Ammon's horn (tissue), 1 donor: ENCODE data around the gene IL17B.

Experiments used
- DNase-seq: peaks from one replicate; pipeline ENCODE4 v3.0.0-alpha.2; 2016; ENCODE audit warnings: low spot score

IL17B gene, protein sequence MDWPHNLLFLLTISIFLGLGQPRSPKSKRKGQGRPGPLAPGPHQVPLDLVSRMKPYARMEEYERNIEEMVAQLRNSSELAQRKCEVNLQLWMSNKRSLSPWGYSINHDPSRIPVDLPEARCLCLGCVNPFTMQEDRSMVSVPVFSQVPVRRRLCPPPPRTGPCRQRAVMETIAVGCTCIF

DNA sequence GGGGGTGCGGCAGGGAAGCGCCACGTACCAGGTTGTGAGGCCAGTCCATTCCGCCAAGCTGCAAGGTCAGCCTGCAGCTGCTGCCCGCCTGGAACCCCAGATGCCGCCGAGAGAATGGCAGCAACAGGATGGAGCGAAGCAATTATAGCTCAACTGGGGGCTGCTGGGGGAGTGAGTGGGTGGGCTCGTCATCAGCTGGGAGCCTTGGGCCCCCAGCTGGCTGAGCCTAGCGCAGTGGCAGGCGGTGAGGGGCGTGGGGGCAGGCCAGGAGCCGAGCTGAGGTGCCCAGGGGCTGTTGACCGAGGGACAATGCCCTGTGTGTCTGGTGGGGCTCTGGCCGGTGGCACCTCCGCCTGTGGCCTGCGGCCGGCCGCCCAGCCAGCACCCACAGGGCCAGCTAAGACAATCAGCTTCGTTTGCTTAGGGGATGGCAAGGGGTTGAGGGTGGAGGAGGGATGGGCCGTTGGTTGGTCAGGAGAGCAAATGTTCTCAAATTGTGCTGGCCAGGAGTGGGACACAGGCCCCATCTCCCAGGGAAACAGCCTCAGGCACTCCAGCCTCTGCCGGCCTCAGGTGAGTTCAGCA lies at the start of gene IL17B:
Gene IL17B (minus strand): TSS at position 116 of the 585 bp plus-strand sequence. CDS start 67 bp downstream, at position 49.
- no peak for DNase-seq

DNA sequence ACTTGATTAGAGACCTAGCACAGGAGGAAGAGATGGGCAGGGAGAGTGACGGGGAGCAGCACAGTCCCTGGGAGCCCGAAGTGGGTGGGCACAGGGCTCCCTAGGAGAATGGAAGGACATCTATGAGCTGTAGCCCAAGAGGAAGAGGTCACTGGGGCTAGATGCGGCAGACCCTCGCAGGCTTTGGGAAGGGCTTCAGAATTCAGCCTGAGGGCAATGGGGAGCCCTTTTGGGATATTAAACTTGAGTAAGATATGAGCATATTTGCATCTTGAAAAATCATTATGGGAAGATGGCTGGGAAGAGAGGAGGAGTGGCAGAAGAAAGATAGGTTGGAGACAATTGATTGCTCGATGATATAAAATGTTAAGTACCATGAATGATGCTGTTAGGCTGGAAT lies 48.9 kb upstream of the IL17B start:
- DNase-seq = no peak

DNA sequence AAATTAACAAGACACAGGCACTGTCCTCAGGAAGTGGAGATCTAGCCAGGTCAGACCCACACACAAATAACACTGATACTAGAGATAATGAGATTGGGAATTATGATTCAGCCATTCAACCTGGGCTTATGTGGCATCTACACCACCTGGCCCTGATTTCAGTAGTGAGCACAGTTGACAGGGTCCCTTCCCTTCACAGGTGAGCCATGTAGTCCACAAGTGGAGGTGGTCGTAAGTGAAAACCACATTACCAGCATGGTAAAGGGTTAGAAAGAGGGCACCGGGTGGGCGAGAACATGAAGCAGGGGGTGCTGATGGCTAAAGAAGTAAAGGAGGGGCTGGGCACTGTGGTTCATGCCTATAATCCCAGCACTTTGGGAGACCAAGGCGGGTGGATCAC lies 48.3 kb upstream of the IL17B start:
- no peak for DNase-seq

DNA sequence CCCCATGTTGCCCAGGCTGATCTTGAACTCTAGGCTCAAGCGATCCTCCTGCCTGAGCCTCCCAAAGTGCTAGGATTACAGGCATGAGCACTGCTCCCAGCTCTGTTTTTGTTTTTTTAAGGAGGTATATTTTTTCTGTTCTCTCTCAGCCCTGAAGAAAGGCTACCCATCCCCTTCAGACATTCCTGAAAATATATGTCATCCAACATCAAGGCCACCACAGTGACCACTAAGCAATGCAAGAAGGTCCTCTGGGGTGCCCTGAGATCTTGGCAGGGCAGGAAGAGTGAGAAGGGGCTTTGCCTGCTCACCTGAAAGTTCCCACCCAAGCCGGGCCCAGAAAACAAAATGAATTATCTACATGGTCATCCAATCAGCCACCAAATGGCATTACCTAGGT lies 47.8 kb upstream of the IL17B start:
- DNase-seq = no peak

DNA sequence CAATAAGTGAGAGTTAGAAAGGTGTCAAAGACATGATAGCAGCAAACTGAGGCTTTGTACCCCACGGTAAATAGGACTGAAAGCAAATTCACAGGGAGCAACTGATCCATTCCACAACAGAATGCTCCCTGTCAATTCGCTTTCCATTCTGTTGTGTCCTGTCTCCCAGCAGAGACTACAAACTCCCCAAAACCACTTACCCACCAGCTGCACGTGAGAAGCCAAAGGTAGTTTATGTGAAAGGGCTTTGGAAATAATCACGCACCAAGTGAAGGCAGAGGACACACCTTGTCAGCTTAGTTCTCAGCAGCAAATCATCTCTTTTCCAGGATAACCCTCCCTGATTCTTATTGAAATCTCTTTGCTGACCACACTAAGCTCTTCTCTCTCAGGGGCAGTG lies 46.6 kb upstream of the IL17B start:
- no peak for DNase-seq

DNA sequence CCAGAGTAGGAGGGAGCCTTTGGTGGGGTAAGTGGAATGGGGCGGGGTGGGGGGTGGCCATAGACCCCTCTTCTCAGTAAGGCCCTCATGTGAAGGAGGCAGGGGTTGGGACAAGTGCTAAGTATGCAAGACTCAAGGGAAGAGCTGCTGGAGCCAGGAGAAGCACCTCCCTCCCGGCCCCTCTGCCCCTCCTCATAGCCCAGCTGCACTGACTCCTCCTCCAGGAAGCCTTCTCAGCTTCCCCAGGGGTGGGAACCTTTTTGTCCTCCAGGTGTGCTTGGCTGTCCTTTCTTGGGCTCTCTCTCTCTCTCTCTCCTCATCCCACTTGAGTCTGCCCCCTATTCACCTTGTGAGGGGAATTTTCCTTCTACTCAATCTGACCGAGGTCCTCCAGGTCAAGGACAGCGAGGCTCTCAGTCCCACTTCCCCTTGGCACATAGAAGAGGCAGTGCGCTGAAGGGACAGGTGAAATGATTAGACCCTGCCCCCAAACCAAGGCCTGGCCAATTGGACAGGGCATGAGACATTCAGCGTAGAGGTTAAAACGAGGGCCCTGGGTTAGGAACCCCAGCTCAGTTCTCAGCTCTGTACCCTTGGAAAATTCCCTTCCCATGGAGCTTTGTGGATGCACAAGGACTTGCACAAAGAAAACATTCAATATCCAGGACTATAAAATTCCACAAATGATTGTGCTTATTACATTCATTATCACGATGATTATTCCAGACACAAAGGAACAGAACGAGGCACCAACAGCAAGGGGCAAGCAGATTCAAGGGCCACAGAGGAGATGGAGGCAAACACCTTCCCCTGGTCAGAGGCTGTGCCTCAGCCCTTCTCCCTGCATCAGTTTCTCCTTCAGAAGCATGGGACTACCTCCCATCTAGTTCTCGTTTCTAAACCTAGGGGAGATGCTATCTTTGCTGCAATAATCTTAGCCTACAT lies 45.6 kb upstream of the IL17B start:
- no peak for DNase-seq

DNA sequence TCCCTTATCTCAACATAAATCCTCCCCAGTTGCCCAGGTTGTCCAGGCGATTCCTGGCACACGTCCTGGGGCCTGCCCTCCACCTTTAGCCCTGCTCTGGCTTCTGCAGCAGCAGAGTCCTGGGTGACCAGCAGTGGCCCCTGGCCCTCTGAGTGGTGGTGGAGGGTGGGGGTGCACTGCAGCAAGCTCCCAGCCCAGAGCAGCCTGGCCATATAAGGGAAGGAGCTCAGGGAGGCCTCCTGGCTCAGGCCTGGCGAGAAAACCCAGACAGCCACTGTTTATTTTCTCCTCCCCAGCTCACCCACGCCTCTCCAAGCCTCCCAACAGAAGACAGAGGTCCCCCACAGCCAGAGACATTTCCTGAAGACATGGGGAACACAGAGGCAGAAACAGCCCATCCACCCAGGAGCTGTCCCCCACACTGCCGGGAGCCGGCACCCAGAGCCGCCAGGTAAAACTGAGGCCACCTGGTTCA lies 44.7 kb upstream of the IL17B start:
- no peak for DNase-seq

DNA sequence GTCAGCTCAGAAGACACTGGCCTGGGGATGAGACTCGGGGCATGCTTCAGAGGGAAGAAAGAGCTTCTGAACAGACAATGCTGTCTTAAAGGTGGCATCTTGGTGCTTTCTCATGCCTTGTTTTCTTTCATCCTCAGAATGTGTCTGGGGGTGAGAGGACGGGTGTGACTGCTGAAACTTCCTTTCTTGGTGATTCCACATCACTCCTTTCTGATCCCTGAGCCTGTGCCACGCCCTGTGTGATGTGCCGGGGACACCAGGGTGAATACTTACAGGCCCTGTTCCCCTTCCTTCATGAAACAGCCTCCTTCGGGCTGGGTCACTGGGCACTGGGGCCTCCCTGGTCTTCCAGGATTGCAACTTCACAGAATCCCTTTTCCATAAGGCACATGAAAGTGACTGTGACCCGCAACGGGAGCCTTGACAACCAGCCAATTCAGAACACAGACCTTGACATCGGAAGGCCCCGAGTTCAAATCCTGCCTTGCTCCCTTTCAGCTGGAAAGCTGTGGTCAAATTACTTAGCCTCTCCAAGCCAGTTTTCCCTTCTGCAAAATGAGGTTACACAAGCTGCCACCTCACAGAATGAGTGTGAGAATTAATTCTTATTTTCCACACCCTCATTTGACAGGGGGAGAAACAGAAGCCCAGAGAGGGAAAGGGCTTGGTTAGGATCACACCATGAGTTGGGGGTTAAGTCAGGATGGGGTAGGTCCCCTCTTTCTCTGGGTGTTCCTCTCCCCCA lies 44.1 kb upstream of the IL17B start:
- no peak for DNase-seq

DNA sequence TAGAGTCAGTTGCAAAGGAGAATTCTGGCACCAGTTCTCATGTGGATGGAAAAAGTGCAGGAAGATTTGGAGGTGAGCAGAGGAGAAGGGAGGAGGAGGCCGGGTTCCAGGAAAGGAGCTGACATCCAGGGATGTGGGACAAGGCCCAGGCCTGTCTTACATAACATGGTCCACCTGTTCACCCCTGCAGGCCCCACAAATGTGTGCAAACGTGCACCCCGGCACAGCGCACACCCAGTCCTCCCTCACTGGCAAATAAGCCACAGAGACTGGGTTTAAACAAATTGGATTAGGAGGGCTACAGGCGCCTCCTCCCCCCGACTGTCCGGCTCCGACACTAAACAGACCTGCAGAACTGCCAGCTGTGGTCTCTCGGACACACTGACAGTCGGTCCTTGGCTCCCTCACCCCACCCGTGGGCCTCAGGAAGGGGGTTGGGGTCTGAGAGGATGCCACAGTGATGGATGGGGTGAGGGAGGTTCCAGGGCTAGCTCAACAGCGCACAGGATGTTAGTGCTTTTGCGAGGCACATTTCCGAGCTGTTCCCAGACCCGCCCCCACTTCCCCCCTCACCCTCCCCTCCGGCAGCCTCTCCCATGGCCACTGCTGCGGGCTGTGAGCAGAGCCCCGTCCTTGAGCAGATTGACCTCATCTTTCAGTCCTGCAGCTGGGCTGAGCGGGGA lies 43.4 kb upstream of the IL17B start:
- no peak for DNase-seq

DNA sequence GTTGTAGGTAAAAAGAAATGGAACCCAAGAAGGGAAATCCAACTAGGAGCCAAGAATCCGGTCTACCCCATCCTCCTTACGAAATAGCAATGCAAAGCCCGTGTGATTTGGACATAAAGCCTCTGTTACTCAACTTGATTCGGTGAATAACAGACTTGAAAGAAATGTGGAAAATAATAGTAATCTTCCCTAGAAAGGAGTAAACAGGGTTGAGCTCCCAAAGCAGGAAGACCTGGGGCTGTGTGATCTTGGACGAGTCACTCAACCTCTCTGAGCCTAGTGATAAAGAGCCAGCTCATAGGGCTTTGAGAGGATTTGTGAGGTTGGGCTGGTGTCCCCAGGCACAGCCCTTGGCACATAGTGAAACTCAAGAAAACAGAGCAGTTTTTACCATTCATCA lies 42.7 kb upstream of the IL17B start:
- no peak for DNase-seq

DNA sequence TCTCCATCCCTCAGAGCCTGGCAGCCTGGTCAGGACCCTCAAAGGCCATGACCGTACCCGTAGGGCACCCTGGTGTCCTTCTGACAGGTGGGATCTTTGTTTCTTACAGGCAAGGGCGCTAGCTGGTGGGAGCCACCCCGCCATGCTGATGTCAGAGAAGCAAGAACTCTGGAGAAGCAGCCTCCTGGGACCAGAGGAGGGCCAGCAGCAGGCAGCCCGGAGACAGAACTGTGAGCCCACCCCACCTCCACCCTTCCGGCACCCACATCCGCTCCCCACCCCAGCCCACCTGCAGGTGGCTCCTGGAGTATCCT lies 42.2 kb upstream of the IL17B start:
- no peak for DNase-seq

DNA sequence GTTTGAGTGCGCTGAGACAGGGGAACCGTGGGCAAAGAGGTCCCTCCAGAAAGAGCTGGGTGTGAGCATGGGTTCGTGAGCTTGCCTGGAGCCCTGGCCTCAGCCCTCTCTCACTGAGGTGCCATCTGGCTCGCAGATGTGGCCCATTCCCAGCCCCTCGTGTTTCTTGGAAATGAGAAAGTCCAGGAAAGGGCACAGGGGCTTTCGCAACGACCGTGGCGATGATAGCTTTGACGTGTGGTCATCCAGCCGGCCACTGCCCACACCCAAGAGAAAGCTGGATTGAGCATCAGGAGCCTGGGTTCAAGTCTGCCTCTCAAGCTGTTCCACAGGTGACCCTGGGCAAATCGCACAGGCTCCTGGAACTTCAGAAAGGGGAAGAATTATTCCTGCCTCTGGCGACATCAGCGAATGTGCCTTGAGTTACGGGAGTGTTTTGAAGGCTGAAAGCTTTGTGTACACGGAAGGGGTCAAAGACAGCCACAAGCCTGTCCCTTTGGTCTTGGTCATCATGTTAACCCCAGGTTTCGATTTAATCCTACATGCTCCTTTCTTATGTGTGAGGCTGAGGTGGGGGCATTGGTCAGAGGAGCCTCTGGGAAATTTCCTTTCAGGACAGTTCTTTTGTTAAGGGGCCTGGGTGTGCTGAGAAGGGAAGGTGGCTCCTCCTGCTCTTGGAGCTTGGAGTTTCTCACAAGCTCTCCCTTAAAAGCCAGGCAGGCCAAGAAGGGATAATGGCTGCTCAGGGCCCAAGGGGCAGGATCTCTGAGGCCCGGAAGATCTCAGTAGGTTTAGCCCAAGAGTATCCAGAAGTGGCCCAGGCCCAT lies 41.7 kb upstream of the IL17B start:
- no peak for DNase-seq

DNA sequence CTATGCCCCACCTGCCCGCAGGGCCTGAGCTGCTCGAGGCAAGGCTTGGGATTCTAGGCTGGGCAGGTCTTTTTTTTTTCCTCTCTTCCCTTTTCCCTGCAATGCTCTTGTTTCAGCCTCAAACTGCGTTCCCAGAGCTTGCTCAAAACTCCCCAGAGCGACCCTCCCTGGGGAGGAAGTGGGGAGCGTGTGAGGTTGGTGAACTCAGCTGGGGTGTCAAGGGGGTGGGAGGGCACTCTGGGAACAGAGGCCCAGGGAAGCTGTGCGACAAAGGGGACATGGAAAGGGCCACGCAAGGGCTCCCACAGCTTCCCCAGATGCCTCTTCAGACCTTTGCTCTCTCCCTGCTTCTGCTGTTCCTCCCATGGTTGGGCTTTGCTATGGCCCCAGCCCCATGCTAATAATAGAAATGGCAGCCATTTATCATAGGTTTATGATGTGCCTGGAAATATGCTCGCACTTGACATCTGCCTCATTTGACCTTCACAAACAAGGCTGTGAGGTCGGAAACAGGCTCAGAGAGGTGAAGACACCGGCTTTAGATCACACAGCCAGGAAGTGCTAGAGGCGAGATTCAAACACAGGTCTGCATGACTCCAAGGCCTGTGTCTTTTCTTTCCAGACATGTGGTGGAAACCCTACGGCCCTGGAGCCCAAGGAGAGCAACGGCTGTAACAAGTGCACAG lies 40.9 kb upstream of the IL17B start:
- no peak for DNase-seq

DNA sequence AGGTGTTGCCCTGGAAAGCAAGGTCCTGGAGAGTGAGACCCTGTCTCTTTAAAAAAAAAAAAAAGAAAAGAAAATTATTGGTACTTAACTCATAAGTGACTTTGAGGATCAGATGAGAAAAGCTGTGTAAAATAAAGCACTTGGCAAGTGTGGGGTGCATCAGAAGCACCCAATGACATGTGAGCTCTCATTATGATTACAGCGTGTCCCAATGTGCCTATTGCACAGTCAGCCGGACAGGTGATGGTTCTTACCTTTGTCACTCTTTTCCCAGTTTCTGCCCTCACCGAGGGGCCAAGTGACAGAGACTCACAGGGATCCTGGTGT lies 40.4 kb upstream of the IL17B start:
- no peak for DNase-seq

DNA sequence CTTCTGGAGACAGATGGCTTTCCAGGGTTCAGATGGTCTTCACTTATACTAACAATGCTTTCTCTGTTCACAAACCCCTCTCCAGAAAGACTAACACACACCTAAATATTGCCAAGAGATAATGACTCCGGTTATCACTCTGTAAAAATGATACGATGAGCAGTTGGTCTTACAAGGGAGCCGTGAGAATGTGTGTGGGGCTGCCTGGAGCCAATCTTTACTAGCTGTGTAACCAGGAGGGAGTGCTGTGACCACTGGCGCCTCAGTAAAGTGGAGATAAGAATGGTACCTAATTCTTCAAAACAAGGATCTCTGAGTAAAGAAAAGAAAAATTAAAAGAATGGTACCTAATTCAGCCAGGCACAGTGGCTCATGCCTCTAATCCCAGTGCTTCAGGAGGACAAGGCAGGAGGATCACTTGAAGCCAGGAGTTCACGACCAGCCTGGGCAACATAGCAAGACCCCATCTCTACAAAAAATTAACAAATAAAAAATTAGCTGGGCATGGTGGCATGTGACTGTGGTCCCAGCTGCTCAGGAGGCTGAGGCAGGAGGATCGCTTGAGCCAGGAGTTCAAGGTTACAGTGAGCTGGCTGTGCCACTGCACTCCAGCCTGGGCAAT lies 39.9 kb upstream of the IL17B start:
- no peak for DNase-seq

DNA sequence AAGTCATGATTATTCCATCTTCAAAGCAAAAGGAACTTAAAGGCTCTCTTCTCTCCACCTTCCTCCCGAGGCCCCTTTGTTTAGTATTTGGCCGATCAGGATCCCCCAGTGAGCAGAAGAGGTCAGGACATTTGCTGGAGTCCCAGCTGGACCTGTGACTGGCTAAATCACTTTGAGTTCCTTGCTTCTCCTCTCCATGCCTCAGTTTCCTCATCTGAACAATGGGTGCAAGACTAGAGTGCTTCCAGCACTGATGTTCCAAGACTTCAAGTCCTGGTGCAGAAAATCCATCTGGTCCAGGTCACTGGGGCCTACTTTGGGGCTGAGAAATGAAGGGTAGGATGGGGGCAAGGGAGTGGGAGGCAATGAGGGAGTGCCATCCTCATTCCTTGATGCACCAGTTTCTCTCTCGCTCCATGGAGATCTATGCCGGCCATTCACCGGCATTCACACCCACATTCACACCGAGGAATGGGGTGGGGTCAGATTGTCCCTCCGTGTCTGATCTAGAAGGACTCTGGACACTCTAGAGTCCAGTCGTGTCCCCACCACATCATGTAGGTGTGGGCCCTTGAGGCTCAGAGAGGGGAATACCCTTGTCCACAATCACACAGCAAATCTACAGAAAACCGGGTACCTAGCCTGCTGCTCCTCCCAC lies 38.7 kb upstream of the IL17B start:
- DNase-seq = no peak

DNA sequence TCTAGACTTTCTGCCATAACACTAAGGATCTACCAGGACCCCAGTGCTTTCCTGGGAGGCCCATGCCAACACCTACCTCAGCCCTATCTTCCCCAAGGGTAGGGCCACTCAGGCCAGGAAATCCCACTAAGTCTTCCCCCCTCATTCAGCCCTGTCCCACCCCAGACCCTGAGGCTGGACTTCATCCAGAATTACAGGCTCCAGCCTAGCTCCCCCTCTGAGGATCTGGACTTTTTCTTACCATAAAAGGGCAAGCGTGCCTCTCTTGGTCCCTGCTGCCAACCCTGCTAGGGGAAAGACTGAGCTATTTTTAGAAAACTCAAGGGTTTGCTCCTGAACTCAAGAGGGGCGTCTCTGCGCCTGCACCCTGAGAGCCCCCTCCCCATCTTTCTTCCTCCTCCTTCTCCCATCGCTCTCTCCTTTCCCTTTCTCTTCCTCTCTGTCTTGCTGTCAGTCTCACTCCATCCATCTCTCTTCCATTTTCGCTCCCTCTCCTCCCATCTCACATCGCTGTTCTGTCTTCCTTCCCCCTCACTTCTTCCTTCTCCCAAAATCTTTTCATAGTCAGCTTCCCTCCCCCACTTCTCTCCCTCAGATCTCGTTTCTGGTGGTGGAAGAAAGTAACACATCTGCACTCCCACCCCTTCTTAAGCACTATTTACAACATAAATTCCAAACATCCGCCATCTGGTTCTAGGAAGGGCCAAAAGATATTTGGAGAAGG lies 38.1 kb upstream of the IL17B start:
- no peak for DNase-seq

DNA sequence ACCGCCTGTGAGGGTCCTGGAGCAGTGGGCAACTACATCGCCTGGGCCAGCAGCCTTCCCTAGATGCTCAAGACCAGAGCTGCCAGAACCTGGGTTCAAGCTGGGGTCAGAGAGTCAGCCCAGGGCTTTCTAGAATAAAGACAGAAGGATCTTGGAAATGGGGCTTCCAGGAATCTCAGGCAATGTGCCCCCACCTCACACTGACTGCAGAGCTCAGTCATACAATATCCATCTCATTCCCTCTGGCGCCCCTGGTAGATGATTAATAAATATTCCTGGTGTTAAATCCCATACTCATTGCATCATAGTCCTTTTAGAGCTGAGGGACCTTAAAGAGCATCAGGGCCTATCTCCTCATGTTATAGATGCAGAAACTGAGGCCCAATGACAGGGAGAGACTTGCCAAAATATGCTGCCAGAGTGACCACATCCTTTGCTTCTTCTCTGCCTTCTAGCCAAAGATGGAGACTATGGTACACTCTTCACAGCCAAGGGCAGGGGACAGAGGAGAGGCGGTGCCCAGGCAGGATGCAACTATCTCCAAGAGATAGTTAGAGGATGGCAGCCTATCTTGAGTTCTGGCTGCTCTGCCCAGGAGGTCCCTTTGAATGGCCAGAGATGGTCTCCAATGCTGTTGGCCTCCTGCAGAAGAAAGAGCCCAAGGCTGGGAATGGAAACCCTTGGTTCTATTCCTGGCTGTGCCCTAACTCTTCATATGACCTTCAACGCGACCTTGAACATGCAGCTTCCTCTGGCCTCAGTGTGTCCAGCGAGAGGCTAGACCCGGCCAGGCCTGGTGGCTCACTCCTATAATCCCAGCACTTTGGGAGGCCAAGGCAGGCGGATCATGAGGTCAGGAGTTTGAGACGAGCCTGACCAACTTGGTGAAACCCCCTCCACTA lies 36.2 kb upstream of the IL17B start:
- DNase-seq = no peak
